Measurements from ENCODE around the gene TBC1D24.
A peak's percentile ranks its signal among the peaks of the same experiment; 100 is the strongest.

TBC1D24 gene

DNA sequence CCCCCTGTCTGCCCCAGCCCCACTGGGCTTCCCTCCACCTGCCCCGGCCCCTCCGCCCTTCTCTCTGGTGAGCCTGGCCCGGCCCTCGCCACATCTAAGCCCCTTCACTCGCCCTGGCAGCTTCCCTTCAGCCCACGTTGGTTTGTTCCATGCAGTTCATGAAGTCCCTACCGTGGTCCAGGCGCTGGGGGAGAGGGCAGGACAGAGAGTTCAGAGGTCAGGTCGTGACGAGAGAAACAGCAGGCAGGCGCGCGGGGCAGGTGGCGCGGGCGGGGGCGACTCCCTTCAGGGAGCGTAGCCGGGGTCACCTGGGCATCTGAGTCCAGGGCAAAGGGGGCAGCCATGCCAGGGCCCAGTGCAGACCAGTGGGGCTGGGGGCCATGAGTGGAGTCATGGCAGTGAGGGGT lies 23.9 kb upstream of the TBC1D24 start:
- no peak for DNase-seq

DNA sequence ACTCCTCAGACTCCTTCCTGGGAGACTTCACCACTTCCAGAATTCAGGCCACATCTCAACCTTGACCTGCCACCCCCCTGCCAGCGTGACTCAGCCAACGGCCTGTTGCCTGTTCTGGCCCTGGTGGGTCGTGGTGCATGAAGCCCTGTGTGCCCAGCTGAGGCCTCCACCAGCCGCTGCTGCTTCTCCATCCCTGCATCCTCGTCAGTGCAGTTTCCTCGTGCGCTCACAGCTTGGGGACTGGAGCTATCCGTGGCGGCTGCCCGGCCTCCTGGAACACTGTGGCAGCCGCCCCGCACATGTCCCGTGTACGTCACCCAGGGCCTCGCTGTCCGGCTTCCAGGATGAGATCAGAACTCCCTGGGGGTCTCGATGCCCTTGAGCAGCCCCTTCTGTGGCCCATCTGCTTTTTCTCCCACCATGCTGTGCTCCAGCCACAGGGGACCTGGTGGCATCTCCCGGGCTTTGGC lies 23.0 kb upstream of the TBC1D24 start:
- DNase-seq = no peak

DNA sequence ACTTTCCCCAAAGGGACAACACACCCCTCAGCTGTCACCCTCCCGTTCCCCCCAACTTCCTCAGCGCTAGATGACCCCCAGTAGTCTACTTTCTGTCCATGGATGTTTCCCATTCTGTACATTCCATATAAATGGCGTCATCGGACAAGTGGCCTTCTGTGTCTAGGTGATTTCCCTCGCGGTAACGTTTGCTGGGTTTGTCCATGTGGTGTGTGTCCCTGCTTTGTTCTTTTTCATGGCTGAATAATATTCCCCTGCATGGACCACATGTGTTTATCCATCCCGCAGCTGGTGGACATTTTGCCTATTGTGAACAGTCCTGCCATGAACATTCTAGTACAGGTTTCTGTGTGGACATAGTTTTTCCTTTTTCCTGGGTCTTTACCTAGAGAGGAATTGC lies 22.3 kb upstream of the TBC1D24 start:
- DNase-seq = no peak

DNA sequence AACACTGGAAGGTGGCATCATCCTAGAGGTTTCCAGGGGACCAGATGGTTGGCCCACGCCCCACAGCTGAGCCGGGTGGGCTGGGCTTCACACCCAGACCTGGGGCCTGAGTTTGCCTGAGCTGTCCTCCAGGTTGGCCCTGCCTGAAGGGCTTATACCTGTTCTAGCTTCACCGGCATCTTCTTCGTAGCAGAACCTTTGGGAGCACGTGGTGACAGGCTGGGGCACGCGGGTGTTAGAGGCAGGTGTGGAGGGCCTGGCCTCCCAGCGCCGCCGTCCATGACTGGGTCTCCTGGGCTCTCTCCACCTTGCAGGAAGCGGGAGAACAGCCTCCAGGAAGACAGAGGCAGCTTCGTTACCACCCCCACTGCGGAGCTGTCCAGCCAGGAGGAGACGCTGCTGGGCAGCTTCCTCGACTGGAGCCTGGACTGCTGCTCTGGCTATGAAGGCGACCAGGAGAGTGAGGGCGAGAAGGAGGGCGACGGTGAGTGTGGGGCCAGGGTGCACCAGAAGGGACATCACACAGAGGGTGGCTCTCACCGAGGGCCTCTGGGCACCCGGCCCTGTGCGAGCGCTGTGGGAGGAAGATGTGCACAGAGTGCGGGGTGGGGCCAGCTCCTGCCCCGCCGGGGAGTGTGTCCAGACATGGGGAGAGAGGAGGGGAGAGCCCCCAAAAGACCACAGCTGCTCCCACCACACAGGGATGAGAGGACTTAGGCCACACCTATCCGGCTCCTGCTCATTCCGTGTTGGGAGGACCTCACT lies 19.7 kb upstream of the TBC1D24 start:
- no peak for DNase-seq

DNA sequence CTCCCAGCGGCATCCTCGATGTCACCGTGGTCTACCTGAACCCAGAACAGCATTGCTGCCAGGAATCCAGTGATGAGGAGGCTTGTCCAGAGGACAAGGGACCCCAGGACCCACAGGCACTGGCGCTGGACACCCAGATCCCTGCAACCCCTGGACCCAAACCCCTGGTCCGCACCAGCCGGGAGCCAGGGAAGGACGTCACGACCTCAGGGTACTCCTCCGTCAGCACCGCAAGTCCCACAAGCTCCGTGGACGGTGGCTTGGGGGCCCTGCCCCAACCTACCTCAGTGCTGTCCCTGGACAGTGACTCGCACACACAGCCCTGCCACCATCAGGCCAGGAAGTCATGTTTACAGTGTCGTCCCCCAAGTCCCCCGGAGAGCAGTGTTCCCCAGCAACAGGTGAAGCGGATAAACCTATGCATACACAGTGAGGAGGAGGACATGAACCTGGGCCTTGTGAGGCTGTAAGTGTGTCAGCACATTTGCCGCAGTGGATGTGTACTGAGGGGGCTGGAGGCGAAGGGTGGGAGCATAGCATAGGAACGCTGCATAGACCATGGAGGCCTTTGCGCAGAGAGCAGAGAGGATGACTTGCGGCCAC lies 18.3 kb upstream of the TBC1D24 start:
- no peak for DNase-seq

DNA sequence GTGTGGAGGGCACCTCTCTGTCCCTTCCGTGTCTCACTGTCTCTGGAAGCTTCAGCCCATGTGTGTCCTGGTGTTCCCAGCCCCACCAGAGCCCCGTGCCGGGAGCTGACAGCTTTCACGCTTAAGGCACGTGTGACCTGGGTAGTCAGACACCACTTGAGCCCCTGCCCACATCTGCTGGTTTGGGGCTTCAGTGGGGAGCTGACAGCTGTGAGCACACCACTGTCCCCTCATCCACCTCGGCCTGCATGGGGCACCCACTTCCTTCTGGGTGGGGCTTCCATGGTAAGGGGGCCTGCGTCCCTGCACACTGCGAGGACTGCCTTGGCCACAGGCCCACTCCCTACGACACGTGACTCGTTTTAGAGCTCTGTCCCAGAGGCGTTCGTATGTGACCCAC lies 17.7 kb upstream of the TBC1D24 start:
- DNase-seq = no peak

DNA sequence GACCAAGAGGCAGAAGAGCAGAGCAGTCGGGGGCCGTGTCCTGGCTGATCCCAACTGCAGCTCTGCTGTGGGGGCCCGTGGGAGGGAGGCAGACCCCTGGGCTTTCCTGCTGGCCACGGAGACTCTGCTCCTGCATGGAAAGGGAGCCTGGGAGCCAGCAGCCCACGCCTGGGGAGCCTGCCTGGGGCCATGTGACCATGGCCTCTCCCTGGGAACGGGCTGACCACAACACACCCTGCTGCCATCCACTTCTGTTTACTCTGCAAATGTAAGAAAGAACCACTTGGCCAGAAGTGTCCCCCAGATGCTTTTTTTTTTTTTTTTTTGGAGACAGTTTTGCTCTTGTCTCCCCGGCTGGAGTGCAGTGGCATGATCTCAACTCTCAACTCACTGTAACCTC lies 17.0 kb upstream of the TBC1D24 start:
- DNase-seq = no peak

DNA sequence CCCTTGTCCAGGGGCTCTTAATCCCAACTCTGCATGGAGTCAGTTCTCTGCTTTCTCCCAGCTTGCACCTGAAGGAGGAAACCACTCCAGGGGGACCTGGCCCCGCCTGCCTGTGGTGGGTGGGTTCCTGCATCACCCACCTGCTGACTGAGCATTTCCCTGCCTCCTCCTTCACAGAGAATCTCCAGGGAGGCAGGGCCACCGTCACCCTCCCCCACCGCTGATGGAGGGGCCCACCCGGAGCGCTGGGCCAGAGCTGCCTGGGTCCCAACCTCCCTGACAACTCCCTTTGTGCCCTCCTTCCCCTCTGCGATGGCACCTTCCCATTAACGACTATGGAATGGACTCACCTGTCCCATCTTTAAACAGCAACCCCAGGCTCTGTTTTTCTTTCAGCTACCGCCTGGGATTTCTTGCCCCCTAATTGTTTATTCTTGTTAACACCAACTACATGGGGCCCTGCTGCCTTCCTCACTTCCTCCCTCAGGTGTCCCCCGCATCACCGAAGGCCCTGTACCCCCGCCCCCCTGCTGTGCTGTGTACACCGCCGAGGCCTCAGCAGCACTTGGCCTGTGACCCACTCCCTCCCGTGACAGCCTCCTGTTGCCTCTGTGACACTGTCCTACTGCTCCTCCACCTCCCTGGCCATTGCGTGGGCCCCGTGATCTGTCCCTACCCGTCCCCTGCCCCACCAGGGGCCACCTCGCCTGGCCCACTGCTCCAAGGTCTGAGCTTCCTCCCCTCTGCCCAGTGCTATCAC lies 15.9 kb upstream of the TBC1D24 start:
- DNase-seq = peak; percentile 53

DNA sequence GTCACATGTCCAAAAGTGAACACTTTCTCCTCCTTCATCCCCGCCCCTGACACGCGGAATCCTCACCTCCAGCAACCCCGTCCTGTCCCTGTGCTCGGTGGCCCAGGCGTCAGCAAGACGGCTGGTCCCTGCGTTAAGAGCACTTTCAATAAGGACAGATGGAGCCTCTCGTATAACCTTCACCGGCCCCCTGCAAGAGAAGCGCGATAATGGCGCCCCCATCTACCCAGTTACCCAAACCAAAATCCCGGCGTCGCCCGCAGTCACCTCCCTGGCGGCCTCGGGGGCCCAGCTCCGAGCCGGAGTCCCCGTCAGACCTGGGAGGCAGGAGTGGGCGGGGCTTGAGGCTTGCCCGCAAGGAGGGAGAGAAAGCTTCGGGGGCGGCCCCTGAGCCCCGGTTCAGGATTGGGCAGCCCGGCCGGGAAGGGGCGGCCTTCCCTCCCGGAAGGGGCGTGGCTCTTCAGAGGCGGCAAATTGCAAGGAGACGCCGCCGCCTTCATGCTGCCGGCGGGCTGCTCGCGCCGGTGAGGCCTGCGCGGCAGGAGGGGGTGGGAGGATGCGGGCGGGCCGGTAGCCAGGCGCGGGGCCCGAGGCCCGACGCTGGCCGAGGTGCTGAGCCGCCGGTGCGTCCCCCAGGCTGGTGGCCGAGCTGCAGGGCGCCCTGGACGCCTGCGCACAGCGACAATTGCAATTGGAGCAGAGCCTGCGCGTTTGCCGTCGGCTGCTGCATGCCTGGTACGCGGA lies 15.1 kb upstream of the TBC1D24 start, which contains the start of gene TEDC2:
Gene TEDC2 (plus strand): TSS at position 463 of the 744 bp plus-strand sequence. CDS start 36 bp downstream, at position 499.
- DNase-seq = peak; percentile 97

DNA sequence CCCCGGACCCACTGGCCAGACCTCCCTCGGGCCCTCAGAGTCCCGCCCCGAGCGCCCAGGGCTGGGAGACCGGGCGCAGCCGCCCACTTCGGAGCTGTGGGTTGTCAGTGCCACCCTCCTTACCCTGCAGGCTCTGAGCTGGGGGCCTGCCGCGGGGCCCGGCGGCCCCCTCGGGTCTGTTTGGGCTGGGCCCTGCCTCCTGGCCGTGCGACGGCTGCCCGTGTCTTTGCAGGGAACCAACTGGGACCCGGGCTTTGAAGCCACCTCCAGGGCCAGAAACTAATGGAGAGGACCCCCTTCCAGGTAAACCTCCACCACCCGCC lies 14.6 kb upstream of the TBC1D24 start:
- no peak for DNase-seq

DNA sequence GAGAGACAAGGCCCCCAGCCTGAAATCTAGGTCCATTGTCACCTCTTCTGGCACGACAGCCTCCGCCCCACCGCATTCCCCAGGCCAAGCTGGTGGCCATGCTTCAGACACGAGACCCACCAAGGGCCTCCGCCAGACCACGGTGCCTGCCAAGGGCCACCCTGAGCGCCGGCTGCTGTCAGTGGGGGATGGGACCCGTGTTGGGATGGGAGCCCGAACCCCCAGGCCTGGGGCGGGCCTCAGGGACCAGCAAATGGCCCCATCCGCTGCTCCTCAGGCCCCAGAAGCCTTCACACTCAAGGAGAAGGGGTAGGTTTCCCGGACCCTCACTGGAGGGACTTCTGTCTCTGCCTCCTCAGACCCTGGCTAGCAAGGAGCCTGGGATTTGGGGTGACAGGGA lies 14.0 kb upstream of the TBC1D24 start:
- DNase-seq = no peak

DNA sequence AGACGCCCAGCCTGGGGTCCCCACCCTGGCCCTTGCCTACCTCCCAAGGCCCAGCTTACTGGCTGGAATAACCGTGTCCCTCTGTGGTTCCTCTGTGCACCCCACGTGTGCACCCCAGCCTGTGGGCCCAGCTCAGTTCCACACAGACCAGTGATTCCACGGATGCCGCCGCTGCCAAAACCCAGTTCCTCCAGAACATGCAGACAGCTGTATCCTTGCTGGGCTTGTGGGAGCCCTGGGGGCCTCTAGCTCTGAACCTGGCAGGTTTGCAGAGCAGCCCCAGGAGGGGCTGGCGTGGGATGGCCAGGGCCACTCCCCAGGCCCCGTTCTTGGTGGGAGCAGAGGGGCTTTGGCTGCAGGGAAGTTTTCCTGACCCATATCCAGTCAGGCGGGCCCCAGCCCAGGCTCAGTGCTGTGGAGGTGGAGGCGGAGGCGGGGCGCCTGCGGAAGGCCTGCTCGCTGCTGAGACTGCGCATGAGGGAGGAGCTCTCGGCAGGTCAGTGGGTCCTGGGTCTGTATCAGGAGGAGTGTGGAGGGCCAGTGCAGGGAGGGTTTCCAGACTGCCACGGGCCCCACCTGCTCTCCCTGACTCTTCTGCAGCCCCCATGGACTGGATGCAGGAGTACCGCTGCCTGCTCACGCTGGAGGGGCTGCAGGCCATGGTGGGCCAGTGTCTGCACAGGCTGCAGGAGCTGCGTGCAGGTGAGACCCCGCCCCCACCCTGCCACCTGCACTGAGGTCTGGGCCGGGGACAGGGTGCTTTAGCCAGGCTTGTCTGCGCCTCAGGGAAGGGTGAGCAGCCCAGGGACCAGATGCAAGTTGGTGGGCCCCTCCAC lies 12.7 kb upstream of the TBC1D24 start:
- no peak for DNase-seq

DNA sequence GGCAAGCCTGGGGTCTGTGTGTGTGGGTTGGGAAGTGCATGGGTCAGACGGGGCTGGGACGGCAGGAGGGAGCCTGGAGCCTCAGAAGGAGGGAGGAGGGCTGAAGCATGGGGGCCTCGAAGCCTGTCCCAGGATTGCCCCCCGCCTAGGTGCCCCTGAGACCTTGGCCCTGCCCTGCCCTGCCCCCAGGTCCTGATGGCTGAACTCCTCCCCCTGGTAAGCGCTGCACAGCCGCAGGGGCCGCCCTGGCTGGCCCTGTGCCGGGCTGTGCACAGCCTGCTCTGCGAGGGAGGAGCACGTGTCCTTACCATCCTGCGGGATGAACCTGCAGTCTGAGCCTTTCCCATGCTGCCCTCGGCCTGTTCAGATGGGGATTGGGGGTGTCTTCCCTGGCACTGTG lies 10.6 kb upstream of the TBC1D24 start:
- DNase-seq = no peak

DNA sequence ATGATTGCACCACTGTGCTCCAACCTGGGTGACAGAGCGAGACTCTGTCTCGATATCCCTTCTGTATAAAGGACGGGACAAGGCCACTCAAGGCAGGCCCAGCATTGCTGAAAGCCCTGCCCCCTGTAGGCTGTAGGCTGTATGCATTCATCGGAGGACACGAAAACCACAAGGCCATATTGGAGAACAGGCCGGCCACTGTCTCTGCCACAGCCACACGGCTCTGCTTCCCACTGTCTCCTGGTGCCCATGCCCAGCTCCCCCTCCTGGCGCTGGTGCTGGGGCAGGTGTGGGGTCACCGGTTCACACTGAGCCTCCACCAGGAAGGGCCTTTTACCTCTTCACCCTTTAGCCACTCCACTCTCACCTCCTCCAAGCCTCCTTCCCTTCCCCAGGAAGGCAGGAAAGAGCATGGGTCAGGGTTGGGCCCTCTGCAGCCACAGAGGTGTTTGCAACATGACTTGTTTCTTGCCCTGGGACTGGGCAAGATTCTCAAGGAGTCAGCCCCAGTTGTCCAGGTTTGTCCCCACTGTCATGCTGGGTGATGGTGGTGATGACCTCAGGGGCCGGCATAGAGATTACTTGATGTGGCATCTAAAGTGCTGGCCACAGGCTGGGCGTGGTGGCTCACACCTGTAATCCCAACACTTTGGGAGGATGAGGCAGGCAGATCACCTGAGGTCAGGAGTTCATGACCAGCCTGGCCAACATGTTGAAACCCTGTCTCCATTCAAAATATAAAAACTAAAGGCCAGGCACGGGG lies 9.1 kb upstream of the TBC1D24 start:
- peak; percentile 42 for DNase-seq

DNA sequence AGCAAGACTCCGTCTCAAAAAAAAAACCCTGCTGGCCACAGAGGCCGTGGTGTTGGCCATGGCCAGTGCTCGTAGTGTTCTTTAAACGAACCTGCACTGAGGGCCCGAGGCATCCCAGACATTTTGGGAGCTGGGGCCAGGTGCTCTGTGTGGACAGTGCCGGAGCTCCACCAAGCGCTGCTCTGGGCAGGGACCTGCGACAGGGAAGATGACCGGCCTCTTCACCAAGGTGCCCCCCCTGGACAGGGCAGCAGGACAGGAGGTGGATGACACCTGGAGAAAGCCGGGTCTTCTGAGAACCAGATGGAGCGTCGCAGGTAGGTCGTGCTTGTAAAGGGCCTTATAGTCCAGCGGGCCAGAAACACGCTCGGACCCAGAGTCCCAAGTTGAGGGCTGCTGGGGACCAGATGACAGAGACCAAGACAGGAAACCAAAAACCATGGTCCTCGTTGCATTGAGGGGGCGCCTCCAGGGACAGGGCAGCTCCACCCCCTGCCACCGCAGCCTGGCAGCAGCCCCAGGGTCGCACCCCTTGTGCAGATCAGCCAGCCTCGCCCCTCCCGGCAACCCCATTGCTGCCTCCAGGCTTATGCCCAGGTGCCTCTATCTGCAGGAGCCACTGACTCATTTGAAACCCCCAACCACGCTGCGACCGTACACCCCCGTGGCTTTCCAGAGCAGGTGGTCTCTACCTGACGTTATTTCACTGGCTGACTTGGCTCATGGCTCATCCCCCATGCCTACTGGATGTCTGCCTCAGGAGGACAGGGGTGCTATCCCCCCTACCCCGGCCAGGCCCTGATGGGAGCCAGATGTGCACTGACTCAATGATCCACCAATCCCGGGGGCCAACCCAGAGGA lies 8.0 kb upstream of the TBC1D24 start:
- no peak for DNase-seq

DNA sequence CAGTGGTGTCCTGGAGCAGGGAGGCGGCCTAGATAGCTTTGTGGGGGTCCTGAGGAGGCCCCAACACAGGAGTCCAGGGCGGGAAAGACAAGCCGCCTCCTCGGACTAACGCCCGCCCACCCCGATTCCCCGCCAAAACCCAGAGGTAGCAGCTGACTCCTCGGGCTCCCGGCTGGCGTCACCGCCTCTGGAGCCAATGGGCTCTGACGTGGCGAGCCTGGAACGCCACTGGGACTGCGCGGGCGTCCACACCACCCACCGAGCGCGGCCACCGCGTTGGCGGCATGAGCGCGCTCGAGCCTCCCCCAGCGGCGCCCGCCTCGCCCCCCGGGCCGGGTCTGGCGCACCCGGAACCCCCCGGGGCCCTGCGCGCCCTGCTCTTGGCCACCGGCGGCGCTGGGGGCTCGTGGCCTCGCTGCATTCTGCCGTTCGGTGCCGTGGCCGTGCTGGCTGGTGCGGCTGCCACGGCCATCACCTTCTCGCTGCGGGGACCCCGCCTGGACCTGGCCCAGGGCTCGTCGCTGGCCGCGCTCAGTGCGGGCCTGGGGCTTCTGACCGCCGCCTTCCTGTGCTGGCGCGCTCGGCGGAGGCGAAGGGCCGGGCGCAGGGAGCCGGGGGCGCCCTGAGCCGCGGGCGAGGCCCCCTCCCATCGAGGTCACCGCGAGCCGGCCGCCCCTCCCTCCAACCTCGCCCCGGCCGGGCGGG lies 7.2 kb upstream of the TBC1D24 start:
- DNase-seq = peak; percentile 87

DNA sequence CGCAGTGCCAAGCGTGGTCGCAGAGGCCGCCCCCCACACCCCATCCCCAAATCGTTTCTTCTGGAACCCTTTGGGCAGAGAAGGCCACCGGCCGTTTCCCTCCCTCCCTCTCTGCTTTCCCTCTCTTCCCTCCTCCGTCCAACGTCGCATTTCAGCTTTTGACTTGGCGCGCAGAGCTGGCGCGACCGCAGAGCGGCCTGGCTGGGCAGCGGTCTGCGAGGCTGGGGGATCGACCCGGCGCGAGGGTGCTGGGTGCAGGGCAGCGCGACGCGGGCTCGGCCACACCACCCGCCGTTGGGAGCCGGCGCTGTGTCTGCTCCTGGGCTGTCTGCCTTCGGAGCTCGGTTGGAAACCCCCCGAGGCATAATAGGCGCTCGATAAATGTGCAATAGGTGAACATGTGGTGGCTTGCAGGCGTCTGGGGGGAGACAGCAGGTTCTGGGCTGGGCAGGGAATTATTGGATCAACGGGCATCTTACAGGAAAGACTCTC lies 6.6 kb upstream of the TBC1D24 start:
- peak; percentile 63 for DNase-seq

DNA sequence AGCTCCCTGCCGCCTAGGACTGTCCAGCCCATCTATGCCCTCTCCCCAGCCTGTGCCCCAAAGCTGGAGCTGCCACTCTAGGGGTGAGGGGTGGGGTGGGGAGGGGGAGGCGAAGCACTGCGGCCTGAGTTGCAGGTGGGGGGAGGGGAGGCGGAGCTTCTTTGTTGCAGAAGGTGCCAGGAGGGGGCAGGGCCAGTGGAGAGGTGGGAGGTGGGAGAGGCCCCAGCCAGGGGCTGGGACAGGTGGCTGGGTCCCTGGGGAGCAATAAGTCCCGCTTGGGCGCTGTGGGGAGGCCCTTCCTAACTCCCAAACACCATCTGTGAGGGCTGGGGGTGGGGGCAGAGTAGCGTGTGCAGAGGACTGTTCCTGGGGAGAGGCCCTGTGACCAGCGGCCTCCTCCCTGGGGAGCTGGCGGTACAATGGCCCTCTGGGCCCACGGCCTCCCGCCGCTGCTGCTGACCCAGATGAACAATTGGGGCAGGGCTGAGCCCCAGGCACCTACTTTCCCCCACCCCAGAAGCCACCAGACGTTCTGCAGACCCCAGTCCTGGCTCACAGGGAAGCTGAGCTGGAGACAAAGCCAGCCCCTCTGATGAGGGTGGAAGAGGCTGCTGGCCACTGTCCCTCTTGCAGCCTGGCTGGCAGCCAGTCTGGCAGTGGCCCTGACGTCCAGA lies 6.1 kb upstream of the TBC1D24 start:
- peak; percentile 62 for DNase-seq

All from DMS53 (cell line).